Tibial artery (tissue), 4 donors: ENCODE data around the gene DENND6B.

Experiments used
- DNase-seq, 2 donors: peaks; one replicate each; pipeline ENCODE4 v3.0.0-alpha.2; 2019
- H3K27ac ChIP-seq, 2 donors: fragments of 200-600 bp; sonication (generic) in 1 of 2; 1 replicate in 1 of 2; 2 replicates in 1 of 2; pipeline ENCODE4 v1.5.1; 2018 to 2019; ENCODE audit warnings: mild to moderate bottlenecking in 1 of 2
- H3K27me3 ChIP-seq, 2 donors: fragments of 200-600 bp; sonication (generic) in 1 of 2; one replicate each; pipeline versions ENCODE4 v1.5.1 to v1.6.0; 2016 to 2019
- H3K36me3 ChIP-seq, 3 donors: fragments of 200-600 bp; sonication (generic) in 2 of 3; one replicate each; pipeline ENCODE4 v1.5.1; 2016 to 2019; ENCODE audit warnings: mild to moderate bottlenecking in 2 of 3
- H3K4me1 ChIP-seq, 4 donors: fragments of 200-600 bp; sonication (generic) in 2 of 4; 1 replicate in 3 of 4; 2 replicates in 1 of 4; pipeline ENCODE4 v1.5.1; 2016 to 2019
- H3K4me3 ChIP-seq, 2 donors: fragments of 200-600 bp; sonication (generic) in 1 of 2; 1 replicate in 1 of 2; 2 replicates in 1 of 2; pipeline ENCODE4 v1.5.1; 2018 to 2019; ENCODE audit warnings: mild to moderate bottlenecking in 2 of 2
- H3K9me3 ChIP-seq, 3 donors: fragments of 200-600 bp; sonication (generic) in 1 of 3; one replicate each; pipeline ENCODE4 v1.5.1; 2016 to 2019
- CTCF ChIP-seq, 2 experiments: fragments of 200-600 bp in 1 of 2; fragments of 450-650 bp in 1 of 2; IDR thresholded peaks; one replicate each; pipeline ENCODE4 v1.5.1; 2017 to 2019; ENCODE audit warnings: antibody characterized with exemption in 2 of 2, mild to moderate bottlenecking in 1 of 2, moderate library complexity in 1 of 2
- intact Hi-C: fragments of 100-400 bp; cut with DNase I; formaldehyde crosslinking; loops from one replicate; pipeline ENCODE4 v1.15.0; 2023; ENCODE audit warnings: low total_unique reads

The DENND6B gene

GRCh38 chr22:50316114-50317065 is 10.4 kb downstream of the DENND6B start:
- no peak for DNase-seq
- Histone ChIP-seq H3K9me3 (no peaks in the 10 kb centered on the region), H3K36me3 (no peaks in the 10 kb centered on the region), H3K27ac (no peak overlapping the region), H3K27me3 (no peaks in the 10 kb centered on the region), H3K4me1 (no peaks in the 10 kb centered on the region), H3K4me3 (no peak overlapping the region)
- intact Hi-C loops: no loop called here
- TF ChIP-seq CTCF (IDR thresholded peaks at IDR 0.05): no peak

GRCh38 chr22:50315289-50316113 is 11.3 kb downstream of the DENND6B start:
- no peak for DNase-seq
- TF ChIP-seq CTCF (IDR thresholded peaks at IDR 0.05): no peak
- Histone ChIP-seq H3K4me3 (no peak overlapping the region), H3K27ac (no peak overlapping the region), H3K27me3 (no peaks in the 10 kb centered on the region), H3K9me3 (no peaks in the 10 kb centered on the region), H3K4me1 (no peaks in the 10 kb centered on the region), H3K36me3 (no peaks in the 10 kb centered on the region)
- intact Hi-C loops: no loop called here

- no peak for TF ChIP-seq CTCF (IDR thresholded peaks at IDR 0.05)
- no peak overlapping the region for H3K27ac ChIP-seq
- peak in 1 of 2 donors; percentile 76 for DNase-seq
- no peaks in the 10 kb centered on the region for H3K9me3 ChIP-seq
- H3K36me3 ChIP-seq: no peaks in the 10 kb centered on the region
- H3K4me1 ChIP-seq: peaks cover 0 to 3% (median 1%) of the 10 kb centered on the region in 4 donors
- intact Hi-C loops: no loop called here
- no peaks in the 10 kb centered on the region for H3K27me3 ChIP-seq
- H3K4me3 ChIP-seq: no peak overlapping the region
Observed at GRCh38 chr22:50314455-50315288, 12.1 kb downstream of the DENND6B start.

- no peaks in the 10 kb centered on the region for H3K27me3 ChIP-seq
- peaks cover 0 to 9% (median 7%) of the 10 kb centered on the region in 4 donors for H3K4me1 ChIP-seq
- no peaks in the 10 kb centered on the region for H3K36me3 ChIP-seq
- no peak for TF ChIP-seq CTCF (IDR thresholded peaks at IDR 0.05)
- no peaks in the 10 kb centered on the region for H3K9me3 ChIP-seq
- H3K4me3 ChIP-seq: no peak overlapping the region
- intact Hi-C loops: no loop called here
- no peak for DNase-seq
- no peak overlapping the region for H3K27ac ChIP-seq
Observed at GRCh38 chr22:50314081-50314454, 12.7 kb downstream of the DENND6B start.

GRCh38 chr22:50313600-50313999 is 13.2 kb downstream of the DENND6B start:
- Histone ChIP-seq H3K4me3 (no peak overlapping the region), H3K27me3 (no peaks in the 10 kb centered on the region), H3K4me1 (peaks cover 0 to 14% (median 12%) of the 10 kb centered on the region in 4 donors), H3K9me3 (no peaks in the 10 kb centered on the region), H3K27ac (no peak overlapping the region), H3K36me3 (no peaks in the 10 kb centered on the region)
- intact Hi-C loops: no loop called here
- no peak for DNase-seq
- no peak for TF ChIP-seq CTCF (IDR thresholded peaks at IDR 0.05)
